HG03039 (cell line): Measurements from ENCODE around the gene TNNT1.
A peak's percentile ranks its signal among the peaks of the same experiment; 100 is the strongest.
"Not testable (repeated sequence)": the region's sequence is repeated elsewhere in the genome, so short reads cannot be mapped to it uniquely, and the experiment has no call there.

ENCODE experiments used
- ATAC-seq: cut with Tn5 transposase; IDR thresholded peaks from one replicate; pipeline ENCODE4 v1.9.1; 2021; ENCODE audit warnings: mild to moderate bottlenecking, moderate library complexity; ENCODE audit not compliant: unreplicated experiment

Gene TNNT1

GRCh38 chr19:55149078-55150003 is at the start of gene TNNT1:
Gene TNNT1, minus strand, starts transcription at chr19:55149206. Its CDS starts 2,049 bp downstream, at chr19:55147157.
- no peak for ATAC-seq

GRCh38 chr19:55198651-55199050 is 49.6 kb upstream of the TNNT1 start:
- no peak for ATAC-seq

GRCh38 chr19:55197528-55197927 is 48.5 kb upstream of the TNNT1 start:
- no peak for ATAC-seq

GRCh38 chr19:55196803-55197202 is 47.8 kb upstream of the TNNT1 start:
- no peak for ATAC-seq

GRCh38 chr19:55193481-55193880 is 44.5 kb upstream of the TNNT1 start:
- ATAC-seq = no peak

GRCh38 chr19:55189403-55189835 is 40.4 kb upstream of the TNNT1 start:
- no peak for ATAC-seq

GRCh38 chr19:55188625-55189024 is 39.6 kb upstream of the TNNT1 start:
- ATAC-seq = no peak

- no peak for ATAC-seq
These were observed 37.1 kb upstream of the TNNT1 start for GRCh38 chr19:55186080-55186479.

- ATAC-seq = no peak
These were observed 32.7 kb upstream of the TNNT1 start for GRCh38 chr19:55181740-55182139.

- no peak for ATAC-seq
These were observed 30.8 kb upstream of the TNNT1 start, which contains the start of gene SYT5 for GRCh38 chr19:55179606-55180484. Gene SYT5, minus strand, starts transcription at chr19:55180289. Its CDS starts 1,248 bp downstream, at chr19:55179041.

GRCh38 chr19:55178781-55179599 is 30.0 kb upstream of the TNNT1 start:
- peak; percentile 45 for ATAC-seq

GRCh38 chr19:55176076-55176475 is 27.1 kb upstream of the TNNT1 start:
- ATAC-seq = no peak

GRCh38 chr19:55175117-55175867 is 26.3 kb upstream of the TNNT1 start:
- no peak for ATAC-seq

GRCh38 chr19:55174425-55175116 is 25.6 kb upstream of the TNNT1 start:
- no peak for ATAC-seq

- ATAC-seq = no peak
These were observed 24.9 kb upstream of the TNNT1 start for GRCh38 chr19:55173714-55174409.

GRCh38 chr19:55173186-55173713 is 24.2 kb upstream of the TNNT1 start:
- no peak for ATAC-seq

GRCh38 chr19:55172741-55173140 is 23.7 kb upstream of the TNNT1 start:
- ATAC-seq = no peak

- ATAC-seq = not testable (repeated sequence)
These were observed 23.3 kb upstream of the TNNT1 start for GRCh38 chr19:55172318-55172717.
